Measurements from ENCODE around the gene ASB8. TPM values are rescaled to one million over a fixed set of nuclear protein-coding genes. Genes with fewer than 3 reads are reported as not detected.

The ASB8 gene
- total and polyA plus RNA-seq, 9 of the 15 experiments (the other 6 are each of a cell fraction or from before 2014, with no cell fraction given): 13.3 to 29.0 (median 19.6) TPM

DNA sequence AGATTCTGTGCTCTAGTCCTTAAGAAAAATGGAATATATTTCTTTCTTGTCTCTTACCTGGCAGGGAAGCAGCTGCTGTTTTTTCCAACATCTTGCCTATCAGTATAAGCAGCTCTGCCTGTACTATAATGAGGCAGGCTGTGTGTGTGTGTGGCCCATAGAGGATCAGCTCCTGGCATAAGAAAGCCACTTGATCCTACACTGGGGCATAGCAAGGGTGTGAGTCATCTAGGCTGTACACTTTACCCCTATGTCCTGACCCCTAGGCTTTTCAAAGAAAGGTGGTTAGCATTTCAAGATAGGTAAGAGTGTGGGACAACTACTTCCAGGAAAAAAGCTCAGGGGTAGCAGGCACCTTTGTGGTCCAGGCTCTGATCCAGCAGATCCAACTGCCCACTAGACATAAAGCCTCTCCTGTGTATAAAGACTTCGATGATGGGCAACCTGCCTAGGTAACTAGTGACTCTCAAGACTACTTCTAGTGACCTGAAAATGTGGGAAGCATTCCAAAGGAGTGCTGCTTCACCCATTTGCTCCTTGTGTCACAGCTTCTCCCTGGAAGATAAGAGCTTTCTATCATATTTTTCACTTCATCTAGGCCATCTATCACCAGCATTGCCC is 46.5 kb downstream of the ASB8 start (continued):
- no peak for TF ChIP-seq MEF2D (tag; conservative IDR thresholded peaks at IDR 0.05; ENCODE audit: low read depth)
- no peak for TF ChIP-seq ZFP36 (IDR thresholded peaks at IDR 0.05; ENCODE audit: low read depth, low read length, partially characterized antibody)

- FAIRE-seq (no peak), ATAC-seq (no peak), DNase-seq (ENCODE audit: extremely low read depth in 1 of 4, low spot score in 3 of 4) (no peak)
- Histone ChIP-seq H3K79me2 (ENCODE audit: control insufficient read depth, insufficient read depth, low read length) (peaks cover 14% of the 10 kb centered on the region), H3K9me3 (replicated peaks; ENCODE audit: control insufficient read depth, insufficient read depth, low read depth, low read length) (no peaks in the 10 kb centered on the region), H3K4me3 (no peak overlapping the region), H3K9ac (ENCODE audit: insufficient read depth in 1 of 2, low read depth in 2 of 2, low read length in 2 of 2) (no peak overlapping the region), H3K4me1 (replicated peaks in 1 of 2; ENCODE audit: control insufficient read depth in 2 of 2, insufficient read depth in 2 of 2, low read length in 2 of 2) (peaks cover 0 to 7% of the 10 kb centered on the region in 2 experiments; a peak in 3 of 5 replicates), H4K20me1 (replicated peaks; ENCODE audit: control insufficient read depth, insufficient read depth, low read length) (no peaks in the 10 kb centered on the region), H3K27ac (ENCODE audit: extremely low read depth, low read depth, low read length) (no peak overlapping the region), H2AFZ (ENCODE audit: low read depth, low read length) (no peak overlapping the region), H3K4me2 (ENCODE audit: insufficient read depth, low read length) (no peak overlapping the region), H3K27me3 (ENCODE audit: control insufficient read depth in 2 of 2, insufficient read depth in 2 of 2, low read length in 2 of 2) (no peaks in the 10 kb centered on the region), H3K36me3 (ENCODE audit: control insufficient read depth, insufficient read depth, low read length) (no peaks in the 10 kb centered on the region), H3K9me1 (ENCODE audit: control insufficient read depth, insufficient read depth, low read length) (no peaks in the 10 kb centered on the region)
- in situ Hi-C loops (cut with MboI): no loop called here
- intact Hi-C loops (cut with micrococcal nuclease): no loop called here
- BruUV-seq (replicated peaks): no TSS peak
- TF ChIP-seq SMARCA4 (IDR thresholded peaks at IDR 0.05) (no peak), ZC3H8 (IDR thresholded peaks at IDR 0.05) (no peak)
- ChIA-PET CTCF (ENCODE audit: low intra/inter-chr PET ratio) (no interaction called here), POLR2A (no interaction called here)
Observed at GRCh38 chr12:48109424-48109823, 47.9 kb downstream of the ASB8 start.
